EL (cell line): ENCODE data around the gene ACACA.
"Not testable (repeated sequence)": the region's sequence is repeated elsewhere in the genome, so short reads cannot be mapped to it uniquely, and the experiment has no call there.

Source experiments
- DNase-seq: peaks from one replicate; pipeline ENCODE4 v3.0.0-alpha.2; 2016

ACACA gene

DNA sequence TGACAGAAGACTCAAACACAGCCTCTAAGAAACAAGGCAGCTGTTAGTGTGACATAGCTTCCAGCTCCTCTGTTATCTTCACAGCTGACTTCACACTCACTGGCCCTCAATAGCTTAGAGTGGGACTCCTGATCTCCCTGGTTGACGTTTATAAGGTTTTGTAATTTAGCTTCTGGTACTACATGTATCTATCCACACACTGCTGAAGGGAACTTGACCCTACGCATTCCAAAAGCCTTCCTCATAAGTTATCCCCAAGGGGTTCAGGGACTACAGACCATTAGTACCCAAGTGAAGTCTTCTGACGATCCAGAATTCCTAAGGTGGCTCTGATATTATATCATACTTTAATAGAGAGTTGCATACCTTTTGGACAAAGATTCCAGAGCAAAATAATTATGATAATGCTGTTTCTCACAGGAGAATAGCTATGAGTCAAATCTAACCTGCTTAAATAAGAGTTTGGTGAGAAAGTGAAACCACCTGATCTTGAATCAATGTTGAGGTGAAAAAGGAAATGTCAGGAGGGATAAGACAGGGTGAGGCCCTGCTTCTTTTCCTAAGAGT, 14.5 kb downstream of the ACACA start:
- DNase-seq, result peak; percentile 95

DNA sequence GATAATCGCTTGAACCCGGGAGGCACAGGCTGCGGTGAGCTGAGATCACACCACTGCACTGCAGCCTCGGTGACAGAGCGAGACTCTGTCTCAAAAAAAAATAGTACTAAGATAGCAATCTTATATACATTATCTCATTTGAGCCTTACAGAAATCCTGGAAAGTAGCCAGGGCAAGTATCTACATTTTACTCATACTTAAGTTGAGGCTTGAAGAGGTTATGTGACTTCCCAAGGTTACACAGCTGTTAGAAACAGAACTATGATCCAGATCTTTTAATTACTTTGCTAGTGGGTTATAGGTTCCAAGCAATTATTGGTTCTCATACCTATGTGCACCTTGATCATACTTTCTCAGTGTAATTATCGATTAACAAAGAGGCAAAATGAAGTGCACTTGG, 15.5 kb downstream of the ACACA start:
- peak; percentile 51 for DNase-seq

DNA sequence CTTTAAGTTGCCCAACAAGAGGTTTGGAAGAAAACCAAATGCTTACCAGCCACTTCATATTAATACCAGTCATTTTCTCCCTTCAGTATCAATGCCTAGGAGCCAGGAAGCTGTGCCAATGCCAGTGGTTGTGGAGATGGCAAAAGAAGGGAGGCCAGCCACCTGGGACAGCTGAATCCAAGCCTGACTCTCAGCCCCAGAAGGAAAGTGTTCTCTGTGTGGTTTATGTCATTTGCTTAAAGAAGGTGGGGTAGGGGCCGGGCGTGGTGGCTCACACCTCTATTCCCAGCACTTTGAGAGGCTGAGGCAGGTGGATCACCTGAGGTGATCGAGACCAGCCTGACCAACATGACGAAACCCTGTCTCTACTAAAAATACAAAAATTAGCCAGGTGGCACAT, 17.5 kb downstream of the ACACA start:
- DNase-seq, result no peak

DNA sequence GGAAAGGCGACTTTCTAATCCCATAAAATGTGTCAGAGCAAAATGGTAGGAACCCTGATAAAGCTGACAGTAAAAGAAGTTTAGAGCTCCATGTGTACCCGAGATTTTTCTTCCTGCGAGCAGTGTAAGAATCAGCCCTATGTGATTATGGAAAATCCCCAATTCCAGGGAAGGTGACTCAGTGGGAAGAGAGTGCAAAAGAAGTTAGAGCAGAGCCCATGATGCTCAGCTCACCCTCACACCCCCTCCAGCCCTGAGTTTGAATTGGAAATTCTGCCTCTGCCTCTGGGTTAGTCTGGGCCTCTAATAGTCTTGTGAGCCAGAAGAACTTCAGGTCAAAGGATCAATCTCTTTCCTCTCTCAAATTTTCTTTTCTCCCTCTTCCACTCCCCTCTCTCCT, 18.4 kb downstream of the ACACA start:
- peak; percentile 74 for DNase-seq

DNA sequence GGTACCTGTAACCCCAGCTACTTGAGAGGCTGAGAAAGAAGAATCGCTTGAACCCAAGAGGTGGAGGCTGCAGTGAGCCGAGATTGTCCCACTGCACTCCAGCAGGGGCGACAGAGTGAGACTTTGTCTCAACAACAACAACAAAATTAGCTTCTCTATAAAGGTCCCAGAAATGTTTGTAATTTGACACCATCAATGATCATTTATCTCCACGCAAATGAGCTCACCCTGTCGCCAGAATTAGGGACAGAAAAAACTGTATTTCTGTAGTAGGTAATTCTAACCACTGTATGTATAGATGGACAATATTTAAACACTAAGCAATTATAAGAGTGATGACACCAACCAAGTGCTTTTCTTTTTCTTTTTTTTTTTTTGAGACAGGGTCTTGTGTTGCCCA, 20.2 kb downstream of the ACACA start:
- DNase-seq, result no peak

GRCh38 chr17:37385474-37385990, 21.1 kb downstream of the ACACA start:
- no peak for DNase-seq

GRCh38 chr17:37384560-37385149, 22.0 kb downstream of the ACACA start:
- no peak for DNase-seq

DNA sequence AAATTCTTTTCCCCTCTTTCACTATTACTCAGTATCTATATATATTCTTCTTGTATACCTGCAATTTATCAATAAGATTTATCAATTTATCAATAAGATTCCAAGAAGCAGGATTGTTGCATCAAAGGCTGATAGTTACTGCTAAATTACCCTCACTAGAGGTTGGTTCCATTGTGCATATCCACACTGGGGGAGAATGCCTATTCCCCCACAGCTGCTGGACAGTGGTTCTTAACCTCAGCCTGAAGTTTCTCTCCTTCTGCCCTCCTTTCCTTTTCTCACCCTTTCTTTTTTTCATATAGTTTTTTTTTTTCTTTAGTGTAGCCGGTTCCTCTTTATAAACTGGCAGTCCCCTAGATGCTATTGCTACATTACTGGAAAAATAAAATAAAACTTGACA, 24.6 kb downstream of the ACACA start:
- no peak for DNase-seq

- no peak for DNase-seq
Measured at GRCh38 chr17:37375706-37376105, 30.9 kb downstream of the ACACA start, which contains the start of gene C17orf78. TSS of gene C17orf78 (plus strand) at chr17:37375985. CDS start at chr17:37376093, 108 bp downstream.

GRCh38 chr17:37373530-37374159, 33.0 kb downstream of the ACACA start:
- DNase-seq, result peak; percentile 84

DNA sequence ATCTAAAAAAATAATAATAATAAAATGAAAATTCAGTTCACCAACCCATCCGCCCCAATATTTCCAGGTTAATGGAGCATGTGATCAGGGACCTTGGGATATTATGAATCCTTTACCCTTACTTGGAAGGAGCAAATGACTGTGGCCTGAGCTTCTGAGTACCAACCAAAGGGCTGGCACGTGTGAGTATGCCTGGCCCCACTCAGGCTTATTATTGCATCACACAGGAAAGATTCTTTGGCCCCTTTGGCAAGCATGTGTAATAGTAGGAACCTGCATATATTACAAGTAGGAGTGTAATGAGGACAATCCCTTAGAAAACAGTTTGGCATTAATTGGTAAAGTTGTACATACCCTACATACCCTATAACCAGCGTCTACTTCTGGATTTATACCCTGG, 38.1 kb downstream of the ACACA start:
- DNase-seq, result peak; percentile 28

DNA sequence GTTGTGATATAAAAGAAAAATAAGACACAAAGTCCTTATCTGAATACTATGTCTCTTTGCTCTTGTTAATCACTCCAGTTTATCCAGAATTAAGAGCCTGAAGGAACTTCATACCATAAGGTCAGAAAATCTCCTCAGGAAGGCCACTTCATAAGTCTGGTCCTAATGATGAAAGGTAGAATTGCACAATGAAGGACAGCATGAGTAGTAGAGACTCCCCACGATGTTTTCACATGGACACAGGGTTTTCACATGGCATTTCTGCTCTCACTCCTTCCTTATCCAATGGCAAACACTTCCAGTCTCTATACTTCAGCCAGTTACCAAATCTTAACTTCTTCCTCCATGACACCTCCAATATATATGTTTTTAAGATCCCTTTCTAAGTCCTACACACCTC, 41.0 kb downstream of the ACACA start:
- no peak for DNase-seq

- DNase-seq, result no peak
Measured at GRCh38 chr17:37361543-37361942, 45.1 kb downstream of the ACACA start.

- DNase-seq, result peak; percentile 8
Measured at GRCh38 chr17:37360632-37361031, 46.0 kb downstream of the ACACA start.

GRCh38 chr17:37359682-37360188, 46.9 kb downstream of the ACACA start:
- no peak for DNase-seq

DNA sequence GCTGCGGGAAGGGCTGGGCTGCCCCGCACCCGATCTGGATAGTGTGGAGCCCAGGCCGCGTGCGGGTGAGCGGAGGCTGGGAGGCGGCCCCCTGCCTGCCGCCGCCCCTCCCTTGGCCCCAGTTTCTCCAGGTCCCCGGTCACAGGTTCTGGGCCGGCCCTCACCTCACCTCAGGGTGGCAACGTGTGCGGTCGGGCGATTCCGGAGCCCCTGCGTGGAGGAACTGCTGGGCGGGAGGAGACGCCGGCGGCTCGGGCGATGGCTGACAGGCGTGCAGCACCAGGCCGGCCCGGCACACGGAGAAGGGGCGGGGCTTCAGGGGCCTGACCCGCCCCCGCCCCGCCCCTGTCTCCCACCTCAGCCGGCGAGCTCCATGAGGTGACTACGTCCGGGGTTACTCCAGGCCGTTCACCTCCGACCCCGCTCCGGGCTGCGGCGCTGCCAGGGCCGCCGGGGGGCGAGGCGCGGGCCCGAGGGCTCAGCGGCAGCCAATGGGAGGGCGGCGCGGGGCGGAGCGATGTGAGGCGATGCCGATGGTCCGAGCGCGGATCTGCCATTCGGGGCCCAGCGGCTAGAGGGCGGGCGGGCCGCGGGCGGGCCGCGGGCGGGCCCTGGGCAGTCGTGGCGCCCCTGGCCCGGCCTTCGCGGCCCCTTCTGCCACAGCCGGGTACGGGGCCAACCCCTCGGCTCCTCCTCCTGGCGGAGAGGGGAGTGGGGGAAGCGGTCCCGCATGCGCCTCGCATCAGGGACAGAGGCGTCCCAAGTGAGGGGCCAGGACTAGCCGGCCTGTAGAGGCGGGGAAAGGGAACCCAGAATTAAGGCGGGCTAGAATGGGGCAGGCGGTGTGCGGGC, 47.6 kb downstream of the ACACA start:
- peak; percentile 97 for DNase-seq

DNA sequence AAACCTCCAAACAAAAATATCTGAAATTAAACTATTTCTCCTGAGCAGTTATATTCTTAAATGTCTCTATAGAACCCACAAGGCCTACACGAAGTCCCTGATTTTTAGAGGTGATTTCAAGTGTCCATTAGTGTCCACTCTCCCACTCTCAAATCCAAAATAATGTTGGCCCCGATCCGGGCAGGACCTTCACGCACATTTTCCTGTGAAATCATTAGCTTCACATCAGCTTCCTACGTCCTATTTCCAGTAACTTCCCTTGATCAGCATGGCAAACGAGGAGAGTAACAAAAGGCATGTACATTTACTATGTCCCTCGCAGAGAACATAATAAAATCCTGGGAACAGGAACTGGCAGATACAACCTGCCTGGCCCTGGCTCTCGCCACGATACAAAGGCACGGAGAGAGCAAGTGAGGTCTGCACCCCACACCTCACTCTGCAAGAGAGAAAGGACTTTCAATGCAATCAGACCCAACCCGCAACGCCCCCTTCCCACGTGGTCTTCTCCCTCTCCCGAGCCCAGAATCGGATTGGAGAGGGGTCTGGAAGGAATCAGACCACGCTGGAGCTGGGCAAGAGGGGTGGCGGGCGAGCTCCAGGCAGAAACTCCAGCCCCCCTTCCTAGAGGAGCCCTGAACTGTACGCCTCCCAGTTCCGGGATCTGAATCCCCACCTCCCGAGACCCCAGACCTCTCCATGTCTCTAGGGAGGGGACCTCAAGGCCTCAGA, 48.4 kb downstream of the ACACA start:
- DNase-seq, result peak; percentile 66

DNA sequence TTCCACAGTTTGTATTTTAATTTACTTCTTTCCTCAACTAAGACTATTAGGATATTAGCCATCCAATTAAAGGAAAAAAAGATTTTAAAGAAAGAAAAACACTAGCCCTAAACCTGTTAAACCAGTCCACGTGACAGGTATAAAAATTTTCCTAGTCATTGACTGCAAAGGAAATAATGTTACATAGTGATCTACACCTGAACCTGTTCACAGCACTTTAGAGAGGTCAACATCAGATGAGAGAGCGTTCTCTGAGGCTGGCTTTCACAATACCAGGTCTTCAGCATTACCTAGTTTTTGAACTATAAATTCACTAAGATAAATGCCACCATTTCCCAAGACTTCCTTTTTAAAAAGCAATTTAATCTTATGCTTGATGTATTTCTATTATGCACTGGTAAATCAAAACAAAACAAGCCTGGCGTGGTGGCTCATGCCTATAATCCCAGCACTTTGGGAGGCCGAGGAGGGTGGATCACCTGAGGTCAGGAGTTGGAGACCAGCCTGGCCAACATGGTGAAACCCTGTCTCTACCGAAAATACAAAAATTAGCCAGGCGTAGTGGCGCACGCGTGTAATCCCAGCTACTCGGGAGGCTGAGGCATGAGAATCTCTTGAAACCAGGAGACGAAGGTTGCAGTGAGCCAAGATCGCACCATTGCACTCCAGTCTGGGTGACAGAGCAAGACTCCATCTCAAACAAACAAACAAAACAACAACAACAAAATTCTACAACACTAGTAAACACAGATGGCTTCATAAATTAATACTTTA, 49.7 kb downstream of the ACACA start:
- not testable (repeated sequence) for DNase-seq

- not testable (repeated sequence) for DNase-seq
Measured at GRCh38 chr17:37346863-37347402, 59.7 kb downstream of the ACACA start.

GRCh38 chr17:37344519-37344918, 62.1 kb downstream of the ACACA start:
- DNase-seq, result no peak

DNA sequence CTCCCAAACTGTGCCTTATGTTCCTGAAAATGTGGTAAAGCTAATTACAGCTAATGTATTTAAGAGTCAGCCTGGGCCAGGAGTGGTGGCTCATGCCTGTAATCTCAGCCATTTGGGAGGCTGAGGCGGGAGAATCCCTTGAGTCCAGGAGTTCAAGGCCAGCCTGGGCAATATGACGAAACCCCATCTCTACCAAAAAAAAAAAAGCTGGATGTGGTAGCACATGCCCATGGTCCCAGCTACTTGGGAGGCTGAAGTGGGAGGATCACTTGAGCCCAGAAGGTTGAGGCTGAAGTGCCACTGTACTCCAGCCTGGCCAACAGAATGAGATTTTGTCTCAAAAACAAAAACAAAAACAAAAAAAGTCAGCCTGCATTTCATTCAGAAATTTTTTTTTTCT, 64.0 kb downstream of the ACACA start:
- no peak for DNase-seq
